Right cardiac atrium (tissue), 5 donors: ENCODE results near the gene GOLGA8A. TPM values are rescaled to one million over a fixed set of nuclear protein-coding genes. Genes with fewer than 3 reads are reported as not detected.
A peak's percentile ranks its signal among the peaks of the same experiment; 100 is the strongest.

Experiments
- ATAC-seq, 2 donors: fragments of 200-7000 bp; cut with Tn5 transposase; one replicate each; pipeline versions ENCODE4 v1.8.0 to v1.9.1; 2020; ENCODE audit warnings: moderate library complexity in 2 of 2, mild to moderate bottlenecking in 1 of 2
- DNase-seq, 3 donors: peaks; one replicate each; pipeline ENCODE4 v3.0.0-alpha.2; 2020
- H3K27ac ChIP-seq: one replicate; pipeline ENCODE4 v1.5.1; 2013; ENCODE audit warnings: mild to moderate bottlenecking, low read length, control low read depth, moderate library complexity
- H3K27me3 ChIP-seq: one replicate; pipeline ENCODE4 v1.6.1; 2013; ENCODE audit not compliant: control insufficient read depth, insufficient read depth
- H3K4me1 ChIP-seq: one replicate; pipeline ENCODE4 v1.6.1; 2013; ENCODE audit warnings: low read length; ENCODE audit not compliant: control insufficient read depth, insufficient read depth
- H3K4me3 ChIP-seq: one replicate; pipeline ENCODE4 v1.5.1; 2013; ENCODE audit warnings: low read length, control low read depth
- H3K9me3 ChIP-seq: one replicate; pipeline ENCODE4 v1.6.1; 2013; ENCODE audit warnings: low read length; ENCODE audit not compliant: control insufficient read depth
- WGBS: extraction: QIAGEN DNeasy Blood & Tissue Kit; methylation state at CpG from one replicate; pipeline ENCODE4 v1.1.7; 2013; 5-methylcytosine and 5-hydroxymethylcytosine counted together
- intact Hi-C, 4 donors: fragments of 100-400 bp; cut with DNase I; formaldehyde crosslinking; loops; one replicate each; pipeline versions ENCODE4 v1.11.0 to v1.14.0; 2022 to 2023
- long read RNA-seq, 4 donors: library from polyadenylated mRNA; unstranded; transcript quantifications; one replicate each; pipeline ENCODE4 v2.0.0, GENCODE V29; 2020 to 2021
- polyA plus RNA-seq: library from polyadenylated mRNA; stranded (reverse); fragments of 200-250 nt; gene quantifications from one replicate; pipeline ENCODE4 v1.2.3, GENCODE V29; 2013
- total RNA-seq, 4 donors: library from RNA; stranded (reverse); fragmentation: NEBNext Ultra II Directional; extraction: Animal tissue kit (Norgen Biotek cat#: 25700); gene quantifications; one replicate each; pipeline ENCODE4 v1.2.1, GENCODE V29; 2021
- donor health status: healthy with polysubstance abuse.
- donor health status: DM: no; HTN: yes; CAD: no.
- donor health status: DM: no; HTN: no; CAD: no.
- donor health status: DM: no; HTN: yes; CAD: no; lungs with severe emphysema.
- donor health status: DM: yes; HTN: yes; CAD: no.

The GOLGA8A gene, protein sequence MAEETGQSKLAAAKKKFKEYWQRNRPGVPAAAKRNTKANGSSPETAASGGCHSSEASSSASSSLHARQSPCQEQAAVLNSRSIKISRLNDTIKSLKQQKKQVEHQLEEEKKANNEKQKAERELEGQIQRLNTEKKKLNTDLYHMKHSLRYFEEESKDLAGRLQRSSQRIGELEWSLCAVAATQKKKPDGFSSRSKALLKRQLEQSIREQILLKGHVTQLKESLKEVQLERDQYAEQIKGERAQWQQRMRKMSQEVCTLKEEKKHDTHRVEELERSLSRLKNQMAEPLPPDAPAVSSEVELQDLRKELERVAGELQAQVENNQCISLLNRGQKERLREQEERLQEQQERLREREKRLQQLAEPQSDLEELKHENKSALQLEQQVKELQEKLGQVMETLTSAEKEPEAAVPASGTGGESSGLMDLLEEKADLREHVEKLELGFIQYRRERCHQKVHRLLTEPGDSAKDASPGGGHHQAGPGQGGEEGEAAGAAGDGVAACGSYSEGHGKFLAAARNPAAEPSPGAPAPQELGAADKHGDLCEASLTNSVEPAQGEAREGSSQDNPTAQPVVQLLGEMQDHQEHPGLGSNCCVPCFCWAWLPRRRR
- total RNA-seq (10 to 100 TPM; 18.3 to 26.3 (median 23.5) TPM), polyA plus RNA-seq (22.5 TPM)
- long read RNA-seq, donor 1, partial matches to known transcripts, result 10 of 20 reads
- long read RNA-seq, donor 1, other reads (novel, unspliced or antisense), result 9 of 20 reads
- long read RNA-seq, donor 2, partial matches to known transcripts, result 4 of 8 reads
- long read RNA-seq, donor 2, other reads (novel, unspliced or antisense), result 4 of 8 reads
- long read RNA-seq, donor 3, partial matches to known transcripts, result 20 of 25 reads
- long read RNA-seq, donor 3, other reads (novel, unspliced or antisense), result 5 of 25 reads
- long read RNA-seq, donor 4, partial matches to known transcripts, result 3 of 5 reads
- long read RNA-seq, donor 4, other reads (novel, unspliced or antisense), result 2 of 5 reads

DNA sequence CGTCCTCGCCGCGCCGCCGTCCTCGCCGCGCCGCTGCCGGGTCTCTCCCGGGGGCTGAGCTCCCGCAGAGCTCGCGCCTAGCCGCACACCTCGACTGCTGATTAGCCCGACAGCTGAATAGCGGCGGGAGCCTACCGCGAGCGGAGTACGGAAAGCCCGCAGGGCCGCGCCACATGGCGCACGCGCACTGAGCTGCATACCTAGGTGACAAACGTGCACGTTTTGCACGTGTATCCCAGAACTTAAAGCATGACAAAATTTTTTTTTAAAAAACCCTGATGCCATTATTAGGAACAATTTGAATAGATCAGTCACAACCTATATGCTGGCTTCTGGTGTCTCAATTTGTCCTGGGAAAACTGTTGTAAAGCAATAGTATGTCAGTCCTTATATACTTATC lies at the start of gene GOLGA8A:
Gene GOLGA8A, minus strand, starts transcription at position 122 of the 400 bp plus-strand sequence. CDS start 48,117 bp downstream, outside the sequence.
- no peaks in the 10 kb centered on the region for H3K27me3 ChIP-seq
- 2% methylated on average over 33 of the region's 33 CpGs for WGBS
- H3K27ac ChIP-seq, result peak within 1 kb of the TSS; percentile 0
- DNase-seq, result peak; percentile 80 to 91 (median 90)
- intact Hi-C loops, result no loop called here
- no peaks in the 10 kb centered on the region for H3K4me1 ChIP-seq
- peak; percentile 52 to 84 for ATAC-seq
- no peaks in the 10 kb centered on the region for H3K9me3 ChIP-seq
- peak within 1 kb of the TSS; percentile 62 for H3K4me3 ChIP-seq

DNA sequence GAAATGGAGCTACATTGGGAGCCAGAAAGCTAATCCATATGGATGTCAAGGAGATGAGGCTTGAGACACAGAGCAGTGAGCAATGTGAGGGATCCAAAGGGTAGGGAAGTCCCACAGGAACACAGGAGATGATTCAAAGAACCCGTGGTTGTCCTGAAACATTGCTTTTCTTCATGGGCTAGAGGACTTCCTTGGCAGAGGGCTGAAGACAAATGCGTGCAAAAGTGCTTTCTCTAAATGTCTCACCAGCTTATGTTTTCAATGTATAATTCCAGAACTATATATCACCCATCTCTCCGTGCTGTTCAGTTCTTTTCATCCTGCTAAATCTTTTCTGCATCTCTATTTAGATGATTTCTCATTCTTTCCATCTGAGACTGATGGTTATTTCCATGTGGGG lies 46.0 kb upstream of the GOLGA8A start:
- ATAC-seq, result no peak
- DNase-seq, result no peak
- Histone ChIP-seq H3K27me3 (no peaks in the 10 kb centered on the region), H3K9me3 (no peaks in the 10 kb centered on the region), H3K27ac (no peak overlapping the region), H3K4me1 (no peaks in the 10 kb centered on the region), H3K4me3 (no peak overlapping the region)
- 80% methylated on average over 3 of the region's 3 CpGs for WGBS
- intact Hi-C loops, result no loop called here

DNA sequence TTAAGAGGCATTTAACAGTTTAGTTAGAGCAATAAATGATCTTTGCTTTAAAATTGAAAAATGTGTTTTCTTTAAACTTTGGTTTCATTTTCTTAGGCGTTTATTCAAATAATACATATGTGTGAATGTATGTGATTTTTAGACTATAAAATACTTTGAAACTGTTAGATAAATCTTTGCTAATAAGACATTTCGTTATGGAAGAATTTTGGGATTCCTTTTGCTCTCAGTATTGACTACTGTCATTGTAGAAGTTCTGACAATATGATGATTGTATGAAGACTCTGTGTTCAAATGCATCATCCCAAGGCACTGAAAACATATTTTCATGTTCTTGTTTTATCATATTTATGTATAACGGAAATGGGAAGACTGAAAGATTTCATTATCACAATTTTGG lies 43.8 kb upstream of the GOLGA8A start:
- DNase-seq (no peak), ATAC-seq (no peak)
- H3K27me3 ChIP-seq, result no peaks in the 10 kb centered on the region
- intact Hi-C loops, result no loop called here
- H3K4me1 ChIP-seq, result no peaks in the 10 kb centered on the region
- H3K9me3 ChIP-seq, result no peaks in the 10 kb centered on the region
- WGBS, result 58% methylated on average over 3 of the region's 3 CpGs
- H3K4me3 ChIP-seq, result no peak overlapping the region
- no peak overlapping the region for H3K27ac ChIP-seq

DNA sequence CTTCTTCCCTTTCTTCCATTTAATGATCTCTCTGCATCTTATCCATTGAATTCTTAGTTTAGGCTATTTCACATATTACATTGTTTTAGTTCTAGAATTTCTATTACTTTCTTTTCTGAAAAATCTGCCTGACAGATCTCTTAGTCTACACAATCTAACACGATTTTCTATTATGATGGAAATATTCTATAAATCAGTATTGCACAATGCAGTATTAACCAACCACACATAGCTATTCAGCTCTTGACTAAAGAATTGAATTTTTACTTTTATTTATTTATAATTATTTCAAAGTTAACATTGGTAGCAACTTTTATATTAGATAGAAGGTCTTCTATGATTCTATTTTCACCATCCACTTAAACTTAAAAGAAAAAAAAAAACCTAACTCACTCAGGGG lies 36.2 kb upstream of the GOLGA8A start:
- WGBS, result 49% methylated on average over 1 of the region's 1 CpG
- intact Hi-C loops, result no loop called here
- ATAC-seq, result no peak

DNA sequence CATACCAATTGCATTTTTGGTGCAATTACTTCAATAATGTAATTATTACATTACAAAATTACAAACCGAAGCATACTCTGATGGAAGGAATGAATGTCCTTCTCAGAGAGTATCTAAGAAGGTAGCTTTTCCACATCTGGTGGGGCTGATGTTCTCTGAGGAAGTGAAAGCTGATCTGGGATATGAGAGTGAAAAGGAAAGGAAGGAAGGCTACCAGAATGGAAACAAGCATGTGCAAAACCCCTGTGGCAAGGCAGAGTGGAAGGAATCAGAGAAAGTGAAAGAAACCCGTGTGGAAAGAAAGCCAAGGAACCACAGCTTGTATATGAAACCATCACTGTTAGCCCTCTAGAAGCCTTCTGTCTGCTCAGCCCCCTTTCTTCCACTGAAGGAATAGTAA lies 35.3 kb upstream of the GOLGA8A start:
- Histone ChIP-seq H3K9me3 (no peaks in the 10 kb centered on the region), H3K4me1 (no peaks in the 10 kb centered on the region), H3K27me3 (no peaks in the 10 kb centered on the region), H3K4me3 (no peak overlapping the region), H3K27ac (no peak overlapping the region)
- WGBS, result 66% methylated on average over 2 of the region's 2 CpGs
- intact Hi-C loops, result no loop called here
- ATAC-seq (no peak), DNase-seq (no peak)

More for the DNA sequence above, 36.2 kb upstream of the GOLGA8A start:
- no peak overlapping the region for H3K4me3 ChIP-seq
- H3K27me3 ChIP-seq, result no peaks in the 10 kb centered on the region
- no peak for DNase-seq
- H3K4me1 ChIP-seq, result no peaks in the 10 kb centered on the region
- no peaks in the 10 kb centered on the region for H3K9me3 ChIP-seq
- H3K27ac ChIP-seq, result no peak overlapping the region

DNA sequence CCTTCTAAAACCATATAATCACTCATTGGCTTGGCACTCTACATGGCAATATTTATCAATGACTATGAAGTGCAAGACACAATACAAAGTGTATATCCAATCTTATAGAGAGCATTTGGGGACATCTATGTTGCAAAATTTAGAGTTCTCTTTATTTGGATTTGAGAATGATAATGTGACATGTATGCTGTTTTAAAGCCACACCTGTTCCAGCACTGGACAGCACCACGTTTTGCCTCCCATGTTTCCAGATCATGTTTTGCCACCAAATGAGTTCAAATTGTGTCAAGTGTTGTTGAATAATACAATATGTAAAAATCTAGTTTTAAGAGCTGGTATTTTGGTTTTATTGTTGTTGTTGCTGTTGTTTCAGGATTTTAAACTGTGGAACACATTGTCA lies 33.3 kb upstream of the GOLGA8A start:
- Histone ChIP-seq H3K27me3 (no peaks in the 10 kb centered on the region), H3K27ac (no peak overlapping the region), H3K4me1 (no peaks in the 10 kb centered on the region), H3K9me3 (no peaks in the 10 kb centered on the region), H3K4me3 (no peak overlapping the region)
- ATAC-seq, result no peak
- DNase-seq, result no peak
- WGBS, result 31% methylated on average over 1 of the region's 1 CpG
- intact Hi-C loops, result no loop called here

DNA sequence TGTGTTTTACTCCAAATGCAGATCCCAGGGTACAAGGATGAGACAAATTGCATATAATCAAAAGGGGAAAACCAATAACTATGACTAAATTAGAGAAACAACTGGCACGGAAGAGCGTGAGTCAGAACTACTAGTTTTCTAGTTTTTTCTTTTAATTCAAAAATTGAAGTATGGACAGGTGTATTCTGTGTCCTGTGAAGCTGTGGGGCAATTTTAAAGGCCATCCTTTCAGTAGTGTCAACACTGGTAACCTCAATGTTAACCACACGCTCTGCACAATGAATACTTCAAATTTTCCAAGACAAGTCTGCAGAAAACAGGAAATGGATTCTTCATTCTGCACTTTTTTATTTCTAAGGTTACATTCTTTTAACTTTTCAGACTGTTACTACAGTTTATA lies 32.5 kb upstream of the GOLGA8A start:
- ATAC-seq (no peak), DNase-seq (no peak)
- Histone ChIP-seq H3K27me3 (no peaks in the 10 kb centered on the region), H3K9me3 (no peaks in the 10 kb centered on the region), H3K4me1 (no peaks in the 10 kb centered on the region), H3K4me3 (no peak overlapping the region), H3K27ac (no peak overlapping the region)
- WGBS, result 74% methylated on average over 3 of the region's 3 CpGs
- intact Hi-C loops, result no loop called here

DNA sequence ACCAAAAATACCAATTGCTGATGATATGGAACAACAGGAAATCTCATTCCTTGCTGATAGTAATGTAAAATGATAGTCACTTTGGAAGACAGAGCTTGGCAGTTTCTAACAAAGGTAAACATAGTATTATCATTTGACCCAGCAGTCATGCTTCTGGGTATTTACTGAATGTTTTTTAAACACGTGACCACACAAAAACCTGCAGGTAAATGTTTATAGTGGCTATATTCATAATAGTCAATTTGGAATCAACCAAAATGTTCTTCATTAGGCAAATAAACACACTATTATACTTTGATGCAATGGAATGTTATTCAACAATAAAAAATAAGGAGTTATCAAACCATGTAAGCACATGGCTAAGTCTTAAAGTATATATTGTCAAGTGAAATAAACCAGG lies 24.1 kb upstream of the GOLGA8A start:
- Histone ChIP-seq H3K4me3 (no peak overlapping the region), H3K27me3 (no peaks in the 10 kb centered on the region), H3K27ac (no peak overlapping the region), H3K9me3 (no peaks in the 10 kb centered on the region), H3K4me1 (no peaks in the 10 kb centered on the region)
- ATAC-seq (no peak), DNase-seq (no peak)
- WGBS, result 73% methylated on average over 1 of the region's 1 CpG
- intact Hi-C loops, result no loop called here

DNA sequence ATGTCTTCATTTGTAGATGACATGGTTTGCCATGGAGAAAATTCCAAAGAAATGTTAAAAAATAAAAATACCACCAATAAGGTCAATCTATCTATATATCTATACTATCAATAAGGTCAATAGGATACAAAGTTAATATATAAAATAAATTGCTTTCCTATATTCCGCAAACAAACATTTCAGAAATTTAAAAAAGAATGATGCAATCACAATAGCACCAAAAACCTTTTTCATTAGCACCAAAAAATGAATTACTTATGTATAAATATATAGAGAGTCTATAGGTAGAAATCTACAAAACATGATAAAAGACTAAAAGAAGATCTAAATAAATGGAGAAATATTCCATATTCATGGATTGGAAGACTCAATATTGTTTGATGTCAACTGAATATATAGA lies 22.8 kb upstream of the GOLGA8A start:
- no peak overlapping the region for H3K27ac ChIP-seq
- WGBS, result 82% methylated on average over 1 of the region's 1 CpG
- H3K4me1 ChIP-seq, result no peaks in the 10 kb centered on the region
- no peak for ATAC-seq
- no peak for DNase-seq
- H3K4me3 ChIP-seq, result no peak overlapping the region
- H3K9me3 ChIP-seq, result no peaks in the 10 kb centered on the region
- intact Hi-C loops, result no loop called here
- no peaks in the 10 kb centered on the region for H3K27me3 ChIP-seq

DNA sequence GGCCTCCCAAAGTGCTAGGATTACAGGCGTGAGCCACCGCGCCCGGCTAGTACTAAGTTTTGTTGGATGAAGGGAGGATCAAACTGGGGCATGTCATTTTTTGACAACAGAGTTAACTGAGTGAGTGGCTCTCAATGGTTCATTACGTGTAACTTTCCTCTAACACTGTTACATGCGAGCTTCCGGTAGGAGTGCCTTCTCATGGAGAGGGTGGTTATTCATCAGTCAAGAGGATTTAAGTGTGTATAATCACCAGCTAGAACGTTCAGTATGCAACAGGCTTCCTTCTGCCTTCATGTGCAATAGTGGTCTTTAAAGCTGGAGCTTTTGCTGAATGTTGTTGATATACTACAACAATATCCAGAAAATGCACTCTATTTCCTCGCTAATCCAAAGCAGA lies 19.1 kb upstream of the GOLGA8A start:
- no peak for ATAC-seq
- intact Hi-C loops, result no loop called here
- no peak overlapping the region for H3K27ac ChIP-seq
- H3K9me3 ChIP-seq, result no peaks in the 10 kb centered on the region
- WGBS, result 74% methylated on average over 9 of the region's 9 CpGs
- H3K4me1 ChIP-seq, result no peaks in the 10 kb centered on the region
- DNase-seq, result no peak
- no peak overlapping the region for H3K4me3 ChIP-seq
- H3K27me3 ChIP-seq, result no peaks in the 10 kb centered on the region

DNA sequence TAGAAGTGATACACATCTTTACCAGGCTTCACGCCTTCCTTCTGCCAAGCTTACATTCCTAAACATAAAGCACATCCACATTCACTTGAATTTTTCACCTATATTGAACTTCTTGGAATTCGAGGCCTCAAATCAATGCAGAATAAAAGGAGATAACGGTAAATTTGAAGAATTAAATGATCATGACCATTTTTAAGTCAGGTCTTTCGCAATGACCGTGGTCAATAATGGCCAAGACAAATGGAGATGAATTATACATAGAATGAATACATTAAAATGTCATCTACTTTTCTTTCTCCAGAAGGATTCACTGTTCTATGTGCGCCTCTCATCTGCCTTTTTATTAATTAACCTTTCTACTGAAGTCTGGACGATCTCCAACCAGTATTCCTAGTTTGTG lies 5.3 kb upstream of the GOLGA8A start:
- no peak overlapping the region for H3K4me3 ChIP-seq
- H3K27ac ChIP-seq, result no peak overlapping the region
- intact Hi-C loops, result no loop called here
- ATAC-seq (no peak), DNase-seq (no peak)
- no peaks in the 10 kb centered on the region for H3K27me3 ChIP-seq
- no peaks in the 10 kb centered on the region for H3K4me1 ChIP-seq
- WGBS, result 77% methylated on average over 7 of the region's 7 CpGs
- no peaks in the 10 kb centered on the region for H3K9me3 ChIP-seq
